Astrocyte (in vitro differentiated cells and primary cell): ENCODE data around the gene FAM13C. TPM values are rescaled to one million over a fixed set of nuclear protein-coding genes. Genes with fewer than 3 reads are reported as not detected.

Experiments used
- DNase-seq: peaks from one replicate; pipeline ENCODE4 v3.0.0-alpha.2; 2010; ENCODE audit warnings: low read depth
- FAIRE-seq: peaks from 2 replicates; lab custom pipeline; 2011; peaks lifted over from hg19 to GRCh38; lab: Jason Lieb, UNC
- H2AFZ ChIP-seq: 2 replicates; pipeline ENCODE4 v1.6.0; 2012; ENCODE audit warnings: low read depth, low read length, inconsistent platforms
- H3K27ac ChIP-seq: 2 replicates; pipeline ENCODE4 v1.5.1; 2011; ENCODE audit warnings: low read depth, low read length, inconsistent platforms
- H3K27me3 ChIP-seq: 2 replicates; pipeline ENCODE4 v1.6.0; 2011; ENCODE audit warnings: low read length, inconsistent platforms; ENCODE audit not compliant: insufficient read depth
- H3K36me3 ChIP-seq: 2 replicates; pipeline ENCODE4 v1.5.1; 2011; ENCODE audit warnings: low read length, inconsistent platforms; ENCODE audit not compliant: insufficient read depth
- H3K4me1 ChIP-seq: 2 replicates; pipeline ENCODE4 v1.5.1; 2011; ENCODE audit warnings: low read length, inconsistent platforms; ENCODE audit not compliant: insufficient read depth
- H3K4me2 ChIP-seq: 2 replicates; pipeline ENCODE4 v1.6.0; 2012; ENCODE audit warnings: low read length, inconsistent platforms
- H3K4me3 ChIP-seq: 2 replicates; pipeline ENCODE4 v1.5.1; 2011; ENCODE audit warnings: low read depth, mild to moderate bottlenecking, low read length, inconsistent platforms; ENCODE audit not compliant: insufficient read depth
- H3K79me2 ChIP-seq: 2 replicates; pipeline ENCODE4 v1.6.0; 2012; ENCODE audit warnings: mild to moderate bottlenecking, low read length, inconsistent platforms; ENCODE audit not compliant: insufficient read depth
- H3K9ac ChIP-seq: 2 replicates; pipeline ENCODE4 v1.6.0; 2012; ENCODE audit warnings: mild to moderate bottlenecking, low read length, inconsistent platforms
- H3K9me3 ChIP-seq: 2 replicates; pipeline ENCODE4 v1.5.1; 2012; ENCODE audit warnings: low read depth, mild to moderate bottlenecking, low read length, inconsistent platforms; ENCODE audit not compliant: insufficient read depth
- H4K20me1 ChIP-seq: 2 replicates; pipeline ENCODE4 v1.6.0; 2012; ENCODE audit warnings: low read length, inconsistent platforms; ENCODE audit not compliant: insufficient read depth
- H3K27ac Mint-ChIP-seq: one replicate; pipeline ENCODE4 v1.8.0; 2021; ENCODE audit warnings: mild to moderate bottlenecking, mixed read lengths; ENCODE audit not compliant: unreplicated experiment
- H3K27me3 Mint-ChIP-seq: one replicate; pipeline ENCODE4 v1.8.0; 2021; ENCODE audit warnings: low read depth, mixed read lengths; ENCODE audit not compliant: unreplicated experiment
- H3K36me3 Mint-ChIP-seq: one replicate; pipeline ENCODE4 v1.8.0; 2021; ENCODE audit warnings: low read depth, mixed read lengths; ENCODE audit not compliant: unreplicated experiment
- H3K4me1 Mint-ChIP-seq: one replicate; pipeline ENCODE4 v1.8.0; 2021; ENCODE audit warnings: low read depth, mixed read lengths; ENCODE audit not compliant: unreplicated experiment
- H3K4me3 Mint-ChIP-seq: one replicate; pipeline ENCODE4 v1.8.0; 2021; ENCODE audit warnings: mild to moderate bottlenecking, moderate library complexity, mixed read lengths; ENCODE audit not compliant: unreplicated experiment
- H3K9me3 Mint-ChIP-seq: one replicate; pipeline ENCODE4 v1.8.0; 2021; ENCODE audit warnings: mild to moderate bottlenecking, mixed read lengths; ENCODE audit not compliant: unreplicated experiment
- CTCF ChIP-seq: IDR thresholded peaks from 2 replicates; pipeline ENCODE4 v1.5.1; 2011; ENCODE audit warnings: low read depth, mild to moderate bottlenecking, inconsistent platforms, low read length, moderate library complexity; ENCODE audit not compliant: insufficient read depth
- EZH2 ChIP-seq: IDR thresholded peaks from 2 replicates; pipeline ENCODE4 v1.6.1; 2012; ENCODE audit warnings: mild to moderate bottlenecking, low read length, inconsistent platforms; ENCODE audit not compliant: insufficient read depth
- total RNA-seq: library from RNA; stranded (reverse); gene quantifications from 2 replicates; pipeline ENCODE4 v1.2.1, GENCODE V29; 2021

Gene FAM13C
- total RNA-seq, 1 donor from 2014 or later = 8.7 TPM

DNA sequence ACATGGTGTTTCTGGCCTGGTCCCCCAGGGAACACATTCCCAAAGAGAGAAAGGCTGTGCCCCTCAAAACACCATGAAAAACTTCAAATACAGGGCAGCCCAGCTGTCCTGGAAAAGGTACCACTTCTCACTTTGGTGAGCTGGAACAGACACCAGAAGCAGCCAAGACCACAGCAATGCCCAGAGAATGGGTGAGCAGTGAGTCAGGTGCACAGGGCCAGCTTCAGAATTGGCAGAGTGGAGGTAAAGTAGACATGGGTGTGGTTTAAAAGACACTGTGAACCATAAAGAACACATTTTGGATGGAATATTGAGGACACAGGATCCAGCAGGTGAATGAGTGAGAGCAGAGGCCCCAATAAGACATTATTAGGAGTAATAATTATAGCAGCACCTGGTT, 51.3 kb downstream of the FAM13C start:
- no peak overlapping the region for H3K4me3 ChIP-seq
- no peak overlapping the region for H3K4me2 ChIP-seq
- Mint-ChIP-seq H3K4me1 (peaks cover 6% of the 10 kb centered on the region), H3K27me3 (peaks cover 4% of the 10 kb centered on the region), H3K27ac (no peak overlapping the region), H3K36me3 (peaks cover 5% of the 10 kb centered on the region), H3K9me3 (no peaks in the 10 kb centered on the region), H3K4me3 (no peak overlapping the region)
- no peak overlapping the region for H3K9ac ChIP-seq
- no peaks in the 10 kb centered on the region for H3K4me1 ChIP-seq
- no peaks in the 10 kb centered on the region for H3K79me2 ChIP-seq
- H3K9me3 ChIP-seq = no peaks in the 10 kb centered on the region
- H3K36me3 ChIP-seq = no peaks in the 10 kb centered on the region
- H4K20me1 ChIP-seq = no peaks in the 10 kb centered on the region
- H3K27ac ChIP-seq = no peak overlapping the region
- DNase-seq = no peak
- TF ChIP-seq CTCF = no peak
- H2AFZ ChIP-seq = no peak overlapping the region
- no peak for FAIRE-seq
- H3K27me3 ChIP-seq = no peaks in the 10 kb centered on the region

DNA sequence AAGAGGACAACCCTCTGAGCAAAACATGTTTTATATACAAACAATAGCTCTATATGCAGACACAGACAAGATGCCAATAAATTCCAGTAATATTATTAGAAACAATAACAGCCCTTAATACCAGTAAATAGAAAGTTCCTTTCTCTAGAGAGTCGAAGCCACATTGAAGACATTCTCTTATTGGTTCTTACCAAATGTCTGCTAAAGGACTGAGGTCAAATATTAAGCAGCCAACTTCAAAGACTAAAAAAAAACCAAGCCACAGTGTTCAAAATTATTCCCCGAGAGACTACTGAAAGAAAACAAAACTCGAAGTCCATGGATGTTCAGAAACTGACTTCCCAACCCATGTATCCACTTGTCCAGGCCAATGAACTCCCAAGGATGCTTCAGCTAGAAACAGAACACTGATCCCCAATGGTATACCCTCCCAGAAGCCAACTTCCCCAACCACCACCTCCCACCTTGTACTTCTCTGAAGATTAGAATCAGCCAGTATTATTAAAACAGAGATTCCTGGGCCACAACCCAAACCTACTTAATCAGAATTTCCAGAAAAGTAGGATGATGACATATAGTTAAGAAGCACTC, 51.9 kb downstream of the FAM13C start:
- no peak overlapping the region for H2AFZ ChIP-seq
- H3K4me1 Mint-ChIP-seq = peaks cover 2% of the 10 kb centered on the region
- no peaks in the 10 kb centered on the region for H3K9me3 ChIP-seq
- H3K9ac ChIP-seq = no peak overlapping the region
- no peak overlapping the region for H3K4me3 ChIP-seq
- TF ChIP-seq EZH2 (no peak), CTCF (no peak)
- H3K4me1 ChIP-seq = no peaks in the 10 kb centered on the region
- DNase-seq (no peak), FAIRE-seq (no peak)
- no peak overlapping the region for H3K4me2 ChIP-seq
- H3K79me2 ChIP-seq = no peaks in the 10 kb centered on the region
- peaks cover 4% of the 10 kb centered on the region for H3K27me3 Mint-ChIP-seq
- no peaks in the 10 kb centered on the region for H3K27me3 ChIP-seq
- peaks cover 5% of the 10 kb centered on the region for H3K36me3 Mint-ChIP-seq
- H3K4me3 Mint-ChIP-seq = no peak overlapping the region
- H3K27ac ChIP-seq = no peak overlapping the region
- H3K36me3 ChIP-seq = no peaks in the 10 kb centered on the region
- H4K20me1 ChIP-seq = no peaks in the 10 kb centered on the region
- H3K27ac Mint-ChIP-seq = no peak overlapping the region
- no peaks in the 10 kb centered on the region for H3K9me3 Mint-ChIP-seq

- no peak overlapping the region for H3K4me3 Mint-ChIP-seq
- Histone ChIP-seq H3K9ac (no peak overlapping the region), H3K79me2 (no peaks in the 10 kb centered on the region), H3K27me3 (no peaks in the 10 kb centered on the region), H3K27ac (no peak overlapping the region), H3K4me1 (no peaks in the 10 kb centered on the region), H4K20me1 (no peaks in the 10 kb centered on the region), H3K9me3 (no peaks in the 10 kb centered on the region), H3K4me2 (no peak overlapping the region), H2AFZ (no peak overlapping the region), H3K4me3 (no peak overlapping the region), H3K36me3 (no peaks in the 10 kb centered on the region)
- no peak for FAIRE-seq
- H3K27ac Mint-ChIP-seq = no peak overlapping the region
- H3K27me3 Mint-ChIP-seq = no peaks in the 10 kb centered on the region
- peaks cover 4% of the 10 kb centered on the region for H3K9me3 Mint-ChIP-seq
- peaks cover 9% of the 10 kb centered on the region for H3K36me3 Mint-ChIP-seq
- H3K4me1 Mint-ChIP-seq = peaks cover 5% of the 10 kb centered on the region
- no peak for DNase-seq
- TF ChIP-seq CTCF (no peak), EZH2 (no peak)
Observed at GRCh38 chr10:59304521-59305097, 57.7 kb downstream of the FAM13C start.
